SK-N-SH (cell line): Measurements from ENCODE around the gene SMAD5. TPM values are rescaled to one million over a fixed set of nuclear protein-coding genes. Genes with fewer than 3 reads are reported as not detected.

Experiments used
- CTCF ChIA-PET: fragments of 300-600, 350-600 bp; formaldehyde crosslinking; extraction: SDS; loops from one replicate; lab custom pipeline; 2021; lab: Yijun Ruan, JAX
- POLR2A ChIA-PET: fragments of 350-600 bp; sonication (Branson Sonifier 250); formaldehyde crosslinking; extraction: SDS; loops from one replicate; lab custom pipeline; 2020; ENCODE audit warnings: antibody characterized with exemption, inconsistent platforms; lab: Yijun Ruan, JAX
- DNase-seq: peaks from one replicate; pipeline ENCODE4 v3.0.0; 2012
- H2AFZ ChIP-seq: fragments of 200-600 bp; sonication (generic); 2 replicates; pipeline ENCODE4 v1.8.1; 2016; ENCODE audit warnings: antibody characterized with exemption, mild to moderate bottlenecking, low read depth
- H3F3A ChIP-seq: fragments of 200-600 bp; sonication (generic); replicated peaks from 2 replicates; pipeline ENCODE3; 2016; ENCODE audit warnings: antibody characterized with exemption, mild to moderate bottlenecking; ENCODE audit not compliant: insufficient read depth
- H3K27ac ChIP-seq, 2 experiments: fragments of 200-500 bp in 1 of 2; fragments of 200-600 bp in 1 of 2; sonication (Bioruptor generic) in 1 of 2; sonication (generic), shearing (Covaris generic) in 1 of 2; 2 replicates each; pipeline versions ENCODE4 v1.5.1 to v1.6.1; 2014 to 2016; ENCODE audit warnings: low read depth in 2 of 2, inconsistent platforms in 1 of 2, low read length in 1 of 2, mild to moderate bottlenecking in 1 of 2, mixed read lengths in 1 of 2
- H3K27me3 ChIP-seq: fragments of 200-600 bp; sonication (generic), shearing (Covaris generic); 2 replicates; pipeline ENCODE4 v1.6.1; 2016; ENCODE audit warnings: mixed run types; ENCODE audit not compliant: insufficient read depth
- H3K36me3 ChIP-seq, 2 experiments: fragments of 200-500 bp in 1 of 2; fragments of 200-600 bp in 1 of 2; sonication (Bioruptor generic) in 1 of 2; sonication (generic) in 1 of 2; replicated peaks in 1 of 2; 2 replicates each; pipeline versions ENCODE3 to v1.5.1; 2014 to 2016; ENCODE audit warnings: low read length in 1 of 2, mild to moderate bottlenecking in 1 of 2; ENCODE audit not compliant: insufficient read depth in 2 of 2, control insufficient read depth in 1 of 2
- H3K4me1 ChIP-seq, 2 experiments: fragments of 200-500 bp in 1 of 2; fragments of 200-600 bp in 1 of 2; sonication (Bioruptor generic) in 1 of 2; sonication (generic), shearing (Covaris generic) in 1 of 2; 2 replicates each; pipeline versions ENCODE4 v1.5.1 to v1.6.1; 2014 to 2016; ENCODE audit warnings: low read depth in 1 of 2, low read length in 1 of 2, mixed run types in 1 of 2; ENCODE audit not compliant: insufficient read depth in 2 of 2, control insufficient read depth in 1 of 2
- H3K4me2 ChIP-seq: fragments of 200-600 bp; sonication (generic), shearing (Covaris generic); 2 replicates; pipeline ENCODE4 v1.6.1; 2017; ENCODE audit warnings: mixed run types
- H3K4me3 ChIP-seq, 2 experiments: fragments of 200-500 bp in 1 of 2; fragments of 200-600 bp in 1 of 2; sonication (Bioruptor generic) in 1 of 2; sonication (generic), shearing (Covaris generic) in 1 of 2; 2 replicates each; pipeline versions ENCODE4 v1.5.1 to v1.8.1; 2014 to 2016; ENCODE audit warnings: low read depth in 2 of 2, inconsistent platforms in 1 of 2, low read length in 1 of 2, mild to moderate bottlenecking in 1 of 2, mixed read lengths in 1 of 2, moderate library complexity in 1 of 2
- H3K79me2 ChIP-seq: fragments of 200-600 bp; sonication (generic); 2 replicates; pipeline ENCODE4 v1.8.1; 2017; ENCODE audit warnings: mild to moderate bottlenecking; ENCODE audit not compliant: insufficient read depth
- H3K9ac ChIP-seq: fragments of 200-600 bp; sonication (generic); 2 replicates; pipeline ENCODE4 v1.6.1; 2017; ENCODE audit warnings: mixed run types
- H3K9me2 ChIP-seq: fragments of 200-600 bp; sonication (generic); 2 replicates; pipeline ENCODE4 v1.6.1; 2017; ENCODE audit warnings: mixed run types
- H3K9me3 ChIP-seq: fragments of 200-600 bp; sonication (generic); 2 replicates; pipeline ENCODE4 v1.6.1; 2017; ENCODE audit warnings: mixed run types, mild to moderate bottlenecking, moderate library complexity
- H4K20me1 ChIP-seq: fragments of 200-600 bp; sonication (generic); 2 replicates; pipeline ENCODE4 v1.6.1; 2017; ENCODE audit warnings: mild to moderate bottlenecking, mixed run types; ENCODE audit not compliant: insufficient read depth
- FOSL2 ChIP-seq: IDR thresholded peaks from 2 replicates; pipeline ENCODE4 v1.4.0; 2012; ENCODE audit warnings: low read depth, mild to moderate bottlenecking, moderate library complexity, borderline replicate concordance
- MEF2A ChIP-seq: IDR thresholded peaks from 2 replicates; pipeline ENCODE4 v1.4.0; 2012; ENCODE audit warnings: low read depth, borderline replicate concordance
- NFIC ChIP-seq: IDR thresholded peaks from 2 replicates; pipeline ENCODE4 v1.4.0; 2012; ENCODE audit warnings: borderline replicate concordance
- NRF1 ChIP-seq: IDR thresholded peaks from 2 replicates; pipeline ENCODE4 v1.6.1; 2012; ENCODE audit warnings: low read depth, mild to moderate bottlenecking, low read length
- RAD21 ChIP-seq: IDR thresholded peaks from 2 replicates; pipeline ENCODE4 v1.6.1; 2012; ENCODE audit warnings: mild to moderate bottlenecking, low read length
- SIN3A ChIP-seq: IDR thresholded peaks from 2 replicates; pipeline ENCODE4 v1.6.1; 2012; ENCODE audit warnings: low read depth, mild to moderate bottlenecking, low read length, moderate library complexity, borderline replicate concordance
- WGBS: methylation state at CpG from one replicate; pipeline ENCODE4 v1.1.6; 2017; ENCODE audit warnings: low lambda C conversion rate; 5-methylcytosine and 5-hydroxymethylcytosine counted together
- polyA plus RNA-seq, 3 experiments: library from polyadenylated mRNA; depleted of rRNA; stranded (reverse); fragments of >200 nt; gene quantifications; 2 replicates each; pipeline ENCODE4 v1.2.3, GENCODE V29; 2012
- TF ChIP-seq, protein P1 (sequence below): IDR thresholded peaks from 2 replicates; pipeline ENCODE4; 2012
- TF ChIP-seq, protein P2 (sequence below): fragments of 150-350 bp; IDR thresholded peaks from 2 replicates; pipeline ENCODE4 v1.6.1; 2016; ENCODE audit warnings: mild to moderate bottlenecking, low read depth, low read length
- TF ChIP-seq, protein P3 (sequence below): IDR thresholded peaks from 2 replicates; pipeline ENCODE4 v1.4.0; 2012; ENCODE audit warnings: low read depth
- TF ChIP-seq, protein P4 (sequence below): fragments of 150-350 bp; IDR thresholded peaks from 2 replicates; pipeline ENCODE4 v1.6.1; 2017; ENCODE audit warnings: antibody characterized with exemption, low read length, low read depth, borderline replicate concordance
- TF ChIP-seq, protein P5 (sequence below): fragments of 200-600 bp; sonication (generic); IDR thresholded peaks from 2 replicates; pipeline ENCODE4 v1.6.1; 2017; ENCODE audit warnings: antibody characterized with exemption, mild to moderate bottlenecking, moderate library complexity

SMAD5 gene
- polyA plus RNA-seq, 1 of the 3 experiments (the other 2 are of a cell fraction): 26.9 TPM

DNA sequence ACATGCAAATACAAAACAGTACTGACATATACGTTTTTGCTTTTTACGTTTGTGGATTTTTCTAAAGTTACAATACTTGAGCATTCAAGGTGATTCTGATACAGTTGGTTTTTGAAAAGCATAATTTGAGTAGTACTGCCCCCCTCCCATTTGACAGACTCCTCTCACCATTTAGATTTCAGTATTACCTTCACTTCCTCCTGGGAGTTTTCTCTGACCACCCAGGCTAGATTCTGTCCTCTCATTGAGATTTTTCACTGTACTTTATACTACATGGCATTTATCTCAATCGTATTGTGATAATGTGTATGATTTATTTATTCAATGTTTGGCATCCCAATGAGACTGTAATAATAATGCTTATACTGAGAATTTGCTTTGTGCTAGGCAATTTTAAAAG is 32.8 kb upstream of the SMAD5 start (continued):
- TF ChIP-seq, protein P1, sequence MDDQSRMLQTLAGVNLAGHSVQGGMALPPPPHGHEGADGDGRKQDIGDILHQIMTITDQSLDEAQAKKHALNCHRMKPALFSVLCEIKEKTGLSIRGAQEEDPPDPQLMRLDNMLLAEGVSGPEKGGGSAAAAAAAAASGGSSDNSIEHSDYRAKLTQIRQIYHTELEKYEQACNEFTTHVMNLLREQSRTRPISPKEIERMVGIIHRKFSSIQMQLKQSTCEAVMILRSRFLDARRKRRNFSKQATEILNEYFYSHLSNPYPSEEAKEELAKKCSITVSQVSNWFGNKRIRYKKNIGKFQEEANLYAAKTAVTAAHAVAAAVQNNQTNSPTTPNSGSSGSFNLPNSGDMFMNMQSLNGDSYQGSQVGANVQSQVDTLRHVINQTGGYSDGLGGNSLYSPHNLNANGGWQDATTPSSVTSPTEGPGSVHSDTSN: no peak
- TF ChIP-seq SIN3A: no peak

DNA sequence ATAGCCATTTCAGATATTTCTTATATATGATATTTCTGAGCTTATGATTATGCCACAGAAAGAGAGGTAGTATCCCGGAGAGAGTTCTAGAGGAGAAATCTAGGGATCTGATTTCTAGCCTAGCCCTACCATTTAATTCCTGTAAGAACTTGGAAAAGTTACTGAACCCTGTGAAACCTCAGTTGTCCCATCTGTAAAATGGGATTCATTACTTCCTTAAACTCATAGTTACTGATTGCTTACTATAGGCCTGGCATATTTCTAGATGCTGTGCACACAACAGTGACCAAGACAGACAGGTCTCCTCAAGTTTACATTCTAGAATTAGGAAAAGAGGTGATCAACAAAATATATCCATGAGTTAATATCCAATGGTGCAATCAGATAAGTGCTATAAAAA is 30.8 kb upstream of the SMAD5 start:
- Histone ChIP-seq H3K36me3 (no peaks in the 10 kb centered on the region), H4K20me1 (no peaks in the 10 kb centered on the region), H3K9me3 (no peaks in the 10 kb centered on the region), H3K27ac (no peak overlapping the region), H2AFZ (no peak overlapping the region), H3K9me2 (no peaks in the 10 kb centered on the region), H3K4me1 (no peaks in the 10 kb centered on the region; a peak in 1 of 4 replicates), H3F3A (peaks cover 4% of the 10 kb centered on the region), H3K9ac (no peak overlapping the region), H3K27me3 (no peaks in the 10 kb centered on the region), H3K4me2 (no peak overlapping the region), H3K4me3 (no peak overlapping the region), H3K79me2 (no peaks in the 10 kb centered on the region)
- WGBS: 96% methylated on average over 1 of the region's 1 CpG
- DNase-seq: no peak
- ChIA-PET CTCF (interaction anchor here (1.0 kb wide), 1 partner anchor 30 kb away, joined by 4 read pairs; the partner anchor contains the start of gene SMAD5), POLR2A (no interaction called here)
- TF ChIP-seq, protein P2, sequence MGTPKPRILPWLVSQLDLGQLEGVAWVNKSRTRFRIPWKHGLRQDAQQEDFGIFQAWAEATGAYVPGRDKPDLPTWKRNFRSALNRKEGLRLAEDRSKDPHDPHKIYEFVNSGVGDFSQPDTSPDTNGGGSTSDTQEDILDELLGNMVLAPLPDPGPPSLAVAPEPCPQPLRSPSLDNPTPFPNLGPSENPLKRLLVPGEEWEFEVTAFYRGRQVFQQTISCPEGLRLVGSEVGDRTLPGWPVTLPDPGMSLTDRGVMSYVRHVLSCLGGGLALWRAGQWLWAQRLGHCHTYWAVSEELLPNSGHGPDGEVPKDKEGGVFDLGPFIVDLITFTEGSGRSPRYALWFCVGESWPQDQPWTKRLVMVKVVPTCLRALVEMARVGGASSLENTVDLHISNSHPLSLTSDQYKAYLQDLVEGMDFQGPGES: no peak
- TF ChIP-seq NFIC (no peak), RAD21 (no peak), NRF1 (no peak), MEF2A (no peak), FOSL2 (no peak)
- TF ChIP-seq, protein P3, sequence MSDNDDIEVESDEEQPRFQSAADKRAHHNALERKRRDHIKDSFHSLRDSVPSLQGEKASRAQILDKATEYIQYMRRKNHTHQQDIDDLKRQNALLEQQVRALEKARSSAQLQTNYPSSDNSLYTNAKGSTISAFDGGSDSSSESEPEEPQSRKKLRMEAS: no peak
- TF ChIP-seq, protein P4, sequence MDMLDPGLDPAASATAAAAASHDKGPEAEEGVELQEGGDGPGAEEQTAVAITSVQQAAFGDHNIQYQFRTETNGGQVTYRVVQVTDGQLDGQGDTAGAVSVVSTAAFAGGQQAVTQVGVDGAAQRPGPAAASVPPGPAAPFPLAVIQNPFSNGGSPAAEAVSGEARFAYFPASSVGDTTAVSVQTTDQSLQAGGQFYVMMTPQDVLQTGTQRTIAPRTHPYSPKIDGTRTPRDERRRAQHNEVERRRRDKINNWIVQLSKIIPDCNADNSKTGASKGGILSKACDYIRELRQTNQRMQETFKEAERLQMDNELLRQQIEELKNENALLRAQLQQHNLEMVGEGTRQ: no peak
- TF ChIP-seq, protein P1: no peak
- TF ChIP-seq, protein P5, sequence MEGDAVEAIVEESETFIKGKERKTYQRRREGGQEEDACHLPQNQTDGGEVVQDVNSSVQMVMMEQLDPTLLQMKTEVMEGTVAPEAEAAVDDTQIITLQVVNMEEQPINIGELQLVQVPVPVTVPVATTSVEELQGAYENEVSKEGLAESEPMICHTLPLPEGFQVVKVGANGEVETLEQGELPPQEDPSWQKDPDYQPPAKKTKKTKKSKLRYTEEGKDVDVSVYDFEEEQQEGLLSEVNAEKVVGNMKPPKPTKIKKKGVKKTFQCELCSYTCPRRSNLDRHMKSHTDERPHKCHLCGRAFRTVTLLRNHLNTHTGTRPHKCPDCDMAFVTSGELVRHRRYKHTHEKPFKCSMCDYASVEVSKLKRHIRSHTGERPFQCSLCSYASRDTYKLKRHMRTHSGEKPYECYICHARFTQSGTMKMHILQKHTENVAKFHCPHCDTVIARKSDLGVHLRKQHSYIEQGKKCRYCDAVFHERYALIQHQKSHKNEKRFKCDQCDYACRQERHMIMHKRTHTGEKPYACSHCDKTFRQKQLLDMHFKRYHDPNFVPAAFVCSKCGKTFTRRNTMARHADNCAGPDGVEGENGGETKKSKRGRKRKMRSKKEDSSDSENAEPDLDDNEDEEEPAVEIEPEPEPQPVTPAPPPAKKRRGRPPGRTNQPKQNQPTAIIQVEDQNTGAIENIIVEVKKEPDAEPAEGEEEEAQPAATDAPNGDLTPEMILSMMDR: no peak
